Measurements from ENCODE around the gene FCRLA. TPM values are rescaled to one million over a fixed set of nuclear protein-coding genes. Genes with fewer than 3 reads are reported as not detected.
"Not testable (repeated sequence)": the region's sequence is repeated elsewhere in the genome, so short reads cannot be mapped to it uniquely, and the experiment has no call there.

The FCRLA gene
- polyA plus RNA-seq, 1 donor from 2014 or later: 445 TPM

DNA sequence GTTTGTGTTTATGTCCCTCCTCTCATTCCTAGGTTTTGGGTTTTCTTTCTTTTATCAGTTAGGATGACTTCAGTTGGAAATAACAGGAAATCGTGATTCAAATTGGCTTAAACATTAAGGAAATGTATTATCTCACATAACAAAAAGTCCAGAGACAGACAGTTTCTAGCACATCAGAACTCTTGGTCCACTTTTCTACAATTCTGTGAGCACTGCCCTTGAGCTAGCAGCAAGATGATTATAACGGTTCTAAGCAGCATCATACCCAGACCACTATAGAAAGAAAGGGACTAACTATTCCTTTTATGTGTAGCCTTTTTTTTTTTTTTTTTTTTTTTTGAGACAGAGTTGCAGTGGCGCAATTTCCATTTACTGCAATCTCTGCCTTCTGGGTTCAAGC lies 25.1 kb upstream of the FCRLA start:
- H3K4me3 Mint-ChIP-seq: no peak overlapping the region
- no peaks in the 10 kb centered on the region for H3K27me3 Mint-ChIP-seq
- peak overlapping the region in 1 of 3 donors; percentile 26 for H3K27ac Mint-ChIP-seq
- H3K4me1 Mint-ChIP-seq: peaks cover 0 to 4% (median 2%) of the 10 kb centered on the region in 3 donors
- no peaks in the 10 kb centered on the region for H3K9me3 Mint-ChIP-seq
- no peaks in the 10 kb centered on the region for H3K36me3 Mint-ChIP-seq

DNA sequence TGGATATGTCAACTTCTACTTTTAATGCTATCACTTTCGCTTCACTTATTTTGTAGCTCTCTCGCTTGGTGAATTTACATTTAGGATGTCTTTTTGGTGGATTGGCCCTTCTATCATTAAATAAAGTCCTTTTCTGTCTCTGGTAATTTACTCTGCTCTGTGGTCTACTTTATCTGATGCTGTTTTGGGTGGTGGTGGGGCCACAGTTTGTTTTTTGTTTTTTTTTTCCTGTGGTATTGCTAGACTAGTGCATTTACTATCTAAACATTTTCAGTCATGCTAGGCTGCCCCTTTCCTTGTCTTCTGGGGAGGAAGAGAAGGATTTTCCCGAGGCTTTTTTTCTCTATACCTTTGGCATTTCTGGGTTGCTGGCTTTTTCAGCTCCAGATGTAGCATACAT lies 18.1 kb upstream of the FCRLA start:
- no peaks in the 10 kb centered on the region for H3K27me3 Mint-ChIP-seq
- H3K9me3 Mint-ChIP-seq: no peaks in the 10 kb centered on the region
- peak overlapping the region in 2 of 4 donors; percentile 15 to 55 for H3K4me3 Mint-ChIP-seq
- peaks cover 2% of the 10 kb centered on the region for H3K36me3 Mint-ChIP-seq
- peak overlapping the region in 1 of 3 donors; percentile 36 for H3K27ac Mint-ChIP-seq
- peaks cover 6 to 8% (median 7%) of the 10 kb centered on the region in 3 donors for H3K4me1 Mint-ChIP-seq

DNA sequence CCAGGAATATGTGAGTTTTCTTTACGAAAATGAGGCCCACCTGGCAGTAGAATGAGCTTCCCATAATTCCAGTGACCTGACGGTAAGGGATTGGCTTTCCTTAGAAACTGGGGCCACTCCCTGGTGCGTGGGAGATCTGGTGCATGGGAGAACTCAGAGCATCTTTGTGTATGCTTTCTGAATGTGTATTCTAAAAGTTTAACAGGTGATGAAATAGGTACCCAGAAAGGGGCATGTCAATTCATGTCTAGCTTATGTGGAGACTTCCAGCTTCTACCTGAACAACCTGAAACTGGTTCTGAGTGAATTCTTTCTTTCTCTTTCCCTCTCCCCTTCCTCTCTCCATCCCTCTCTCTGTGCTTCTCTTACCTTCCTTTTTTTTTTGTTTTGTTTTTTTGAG lies 15.2 kb upstream of the FCRLA start:
- Mint-ChIP-seq H3K9me3 (peaks cover 0 to 8% (median 2%) of the 10 kb centered on the region in 3 donors), H3K4me1 (peaks cover 6 to 8% (median 7%) of the 10 kb centered on the region in 3 donors), H3K36me3 (peaks cover 4% of the 10 kb centered on the region), H3K4me3 (peak overlapping the region in 1 of 4 donors; percentile 72), H3K27me3 (no peaks in the 10 kb centered on the region), H3K27ac (no peak overlapping the region)

DNA sequence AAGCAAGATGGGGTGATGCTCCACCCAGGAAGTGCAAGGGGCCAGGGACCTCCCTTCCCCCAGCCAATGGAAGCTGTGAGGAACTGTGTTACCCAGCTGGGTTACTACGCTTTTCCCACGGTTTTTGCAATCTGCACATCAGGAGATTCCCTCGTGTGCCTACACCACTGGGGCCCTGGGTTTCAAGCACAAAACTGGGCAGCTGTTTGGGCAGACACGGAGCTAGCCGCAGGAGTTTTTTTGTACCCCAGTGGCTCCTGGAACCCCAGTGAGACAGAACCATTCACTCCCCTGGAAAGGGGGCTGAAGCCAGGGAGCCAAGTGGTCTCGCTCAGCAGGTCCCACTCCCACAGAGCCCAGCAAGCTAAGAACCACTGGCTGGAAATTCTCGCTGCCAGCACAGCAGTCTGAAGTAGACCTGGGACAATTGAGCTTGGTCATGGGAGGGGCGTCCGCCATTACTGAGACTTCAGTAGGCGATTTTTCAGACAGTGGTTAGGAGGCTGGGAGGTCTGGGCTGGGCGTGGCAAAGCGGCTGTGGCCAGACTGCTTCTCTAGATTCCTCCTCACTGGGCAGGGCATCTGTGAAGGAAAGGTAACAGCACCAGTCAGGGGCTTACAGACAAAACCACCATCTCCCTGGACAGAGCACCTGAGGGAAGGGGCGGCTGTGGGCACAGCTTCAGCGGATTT lies 13.9 kb upstream of the FCRLA start:
- not testable (repeated sequence) for H3K4me1 Mint-ChIP-seq, H3K9me3 Mint-ChIP-seq, H3K4me3 Mint-ChIP-seq, H3K27me3 Mint-ChIP-seq, H3K36me3 Mint-ChIP-seq, H3K27ac Mint-ChIP-seq

DNA sequence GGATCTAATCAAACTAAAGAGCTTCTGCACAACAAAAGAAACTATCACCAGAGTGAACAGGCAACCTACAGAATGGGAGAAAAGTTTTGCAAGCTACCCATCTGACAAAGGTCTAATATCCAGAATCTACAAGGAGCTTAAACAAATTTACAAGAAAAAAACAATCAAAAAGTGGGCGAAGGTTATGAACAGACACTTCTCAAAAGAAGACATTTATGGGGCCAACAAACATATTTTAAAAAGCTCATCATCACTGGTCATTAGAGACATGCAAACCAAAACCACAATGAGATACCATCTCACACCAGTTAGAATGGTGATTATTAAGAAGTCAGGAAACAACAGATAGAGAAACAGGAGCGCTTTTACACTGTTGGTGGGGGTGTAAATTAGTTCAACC lies 8.7 kb upstream of the FCRLA start:
- not testable (repeated sequence) for H3K9me3 Mint-ChIP-seq, H3K27ac Mint-ChIP-seq, H3K27me3 Mint-ChIP-seq, H3K4me1 Mint-ChIP-seq, H3K36me3 Mint-ChIP-seq, H3K4me3 Mint-ChIP-seq

DNA sequence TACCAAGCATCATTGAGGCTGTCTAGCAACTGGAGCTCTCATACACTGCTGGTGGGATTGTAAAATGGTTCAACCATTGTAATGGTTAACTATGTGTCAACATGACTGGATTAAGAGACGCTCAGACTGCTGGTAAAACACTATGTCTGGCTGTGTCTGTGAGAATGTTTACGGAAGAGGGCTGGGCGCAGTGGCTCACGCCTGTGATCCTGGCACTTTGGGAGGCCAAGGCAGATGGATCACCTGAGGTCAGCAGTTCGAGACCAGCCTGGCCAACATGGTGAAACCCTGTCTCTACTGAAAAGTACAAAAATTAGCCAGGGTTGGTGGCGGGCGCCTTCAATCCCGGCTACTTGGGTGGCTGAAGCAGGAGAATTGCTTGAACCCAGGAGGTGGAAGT lies 4.8 kb upstream of the FCRLA start:
- Mint-ChIP-seq H3K9me3 (no peaks in the 10 kb centered on the region), H3K27ac (no peak overlapping the region), H3K27me3 (no peaks in the 10 kb centered on the region), H3K4me1 (peaks cover 7 to 13% (median 8%) of the 10 kb centered on the region in 3 donors), H3K4me3 (peak overlapping the region in 1 of 4 donors; percentile 34), H3K36me3 (no peaks in the 10 kb centered on the region)

DNA sequence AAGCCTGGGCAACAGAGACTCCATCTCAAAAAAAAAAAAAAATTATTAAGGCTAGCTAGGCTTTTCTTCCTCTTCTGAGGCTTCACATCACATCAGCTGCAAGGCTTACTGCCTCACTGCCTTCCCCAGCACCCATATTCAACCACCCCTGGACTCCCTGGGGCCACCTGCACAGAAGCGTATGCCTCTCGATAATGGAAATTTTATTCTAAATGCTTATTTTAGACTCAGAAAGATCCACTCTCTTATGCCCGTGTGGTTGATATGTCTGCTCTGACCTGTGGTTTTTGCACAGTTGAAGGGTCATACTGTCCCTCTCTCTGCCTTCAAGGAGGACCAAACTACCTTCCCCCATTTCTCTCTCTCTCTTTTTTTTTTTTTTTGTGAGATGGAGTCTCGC lies 1.5 kb upstream of the FCRLA start:
- H3K4me3 Mint-ChIP-seq: peak overlapping the region; percentile 65 to 88 (median 76)
- H3K4me1 Mint-ChIP-seq: peaks cover 20 to 26% (median 22%) of the 10 kb centered on the region in 3 donors
- H3K36me3 Mint-ChIP-seq: no peaks in the 10 kb centered on the region
- peak overlapping the region in 1 of 3 donors; percentile 78 for H3K27ac Mint-ChIP-seq
- H3K27me3 Mint-ChIP-seq: no peaks in the 10 kb centered on the region
- H3K9me3 Mint-ChIP-seq: no peaks in the 10 kb centered on the region

DNA sequence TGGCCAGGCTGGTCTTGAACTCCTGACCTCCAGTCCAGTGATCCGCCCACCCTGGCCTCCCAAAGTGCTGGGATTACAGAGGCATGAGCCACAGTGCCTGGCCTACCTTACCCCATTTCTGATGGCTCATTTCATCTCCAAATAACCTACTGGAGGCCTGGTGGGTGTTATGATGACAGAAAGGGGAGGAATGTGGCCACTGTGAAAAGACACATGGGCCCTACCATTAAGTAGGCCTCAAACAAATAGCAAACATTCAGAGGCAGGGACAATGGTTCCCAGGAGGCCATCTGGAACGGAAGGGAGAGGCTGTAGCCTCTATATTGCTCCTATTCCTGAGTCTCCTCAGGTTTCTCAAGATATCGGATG lies 932 bp upstream of the FCRLA start:
- H3K4me1 Mint-ChIP-seq: peaks cover 22 to 26% (median 23%) of the 10 kb centered on the region in 3 donors
- H3K36me3 Mint-ChIP-seq: no peaks in the 10 kb centered on the region
- H3K9me3 Mint-ChIP-seq: no peaks in the 10 kb centered on the region
- no peaks in the 10 kb centered on the region for H3K27me3 Mint-ChIP-seq
- peak overlapping the region in 3 of 4 donors; percentile 65 to 88 (median 86) for H3K4me3 Mint-ChIP-seq
- peak overlapping the region in 1 of 3 donors; percentile 78 for H3K27ac Mint-ChIP-seq

DNA sequence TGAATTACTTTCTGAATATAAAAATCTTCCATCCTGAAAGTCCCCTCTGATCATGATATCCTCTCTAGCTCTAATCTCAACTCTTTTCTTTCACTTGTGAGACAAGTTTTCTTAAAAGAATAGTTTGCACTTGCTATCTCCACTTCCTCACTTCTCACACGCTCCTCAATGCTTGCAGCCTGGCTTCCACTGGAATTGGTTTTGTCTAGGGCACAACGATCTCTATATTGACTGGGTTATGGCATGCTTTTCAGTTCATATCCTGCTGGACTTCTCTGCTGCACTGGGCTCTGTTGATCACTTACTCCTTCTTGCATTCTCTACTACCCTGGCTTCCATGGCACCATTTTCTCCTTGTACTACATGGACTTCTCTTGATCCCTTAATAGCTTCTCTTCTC lies 474 bp downstream of the FCRLA start:
- Mint-ChIP-seq H3K4me3 (no peak overlapping the region), H3K4me1 (peaks cover 26% of the 10 kb centered on the region in 3 donors), H3K9me3 (no peaks in the 10 kb centered on the region), H3K27me3 (no peaks in the 10 kb centered on the region), H3K27ac (no peak overlapping the region), H3K36me3 (peaks cover 6% of the 10 kb centered on the region)

DNA sequence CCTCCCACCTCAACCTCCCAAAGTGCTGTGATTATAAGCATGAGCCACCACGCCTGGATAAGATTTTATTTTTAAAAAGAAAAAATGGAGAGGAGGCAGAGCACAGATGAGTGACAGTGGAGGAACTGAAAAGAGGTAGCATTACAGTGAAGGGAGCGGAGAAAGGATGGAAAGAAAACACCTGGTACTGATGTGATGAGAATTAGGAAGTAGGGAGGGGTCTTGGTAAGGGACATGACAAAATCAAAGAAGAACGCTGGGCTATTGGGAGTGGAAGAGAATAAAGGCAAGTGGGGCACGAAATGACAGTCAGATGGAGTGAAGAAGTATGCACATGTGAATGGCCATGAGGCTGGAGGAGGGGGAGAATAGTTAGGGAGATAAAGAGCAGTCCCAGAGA lies 2.3 kb downstream of the FCRLA start:
- Mint-ChIP-seq H3K27ac (peak overlapping the region in 2 of 3 donors; percentile 49 to 68), H3K27me3 (no peaks in the 10 kb centered on the region), H3K4me3 (peak overlapping the region; percentile 58 to 86 (median 75)), H3K9me3 (no peaks in the 10 kb centered on the region), H3K36me3 (peaks cover 10% of the 10 kb centered on the region), H3K4me1 (peaks cover 24 to 27% (median 26%) of the 10 kb centered on the region in 3 donors)

DNA sequence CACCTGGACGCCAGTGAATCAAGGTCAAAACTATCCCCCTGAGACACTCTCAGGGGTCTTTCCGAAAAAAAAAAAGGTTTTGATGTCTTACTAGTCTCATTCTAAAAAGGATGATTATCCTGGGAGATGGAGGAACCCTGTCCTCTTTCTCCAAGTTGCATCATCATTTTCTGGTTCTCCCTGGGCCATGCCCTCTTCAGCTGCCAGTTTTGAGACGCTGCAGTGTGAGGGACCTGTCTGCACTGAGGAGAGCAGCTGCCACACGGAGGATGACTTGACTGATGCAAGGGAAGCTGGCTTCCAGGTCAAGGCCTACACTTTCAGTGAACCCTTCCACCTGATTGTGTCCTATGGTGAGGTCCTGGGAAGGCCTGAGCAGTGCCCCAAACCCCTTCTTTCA lies 3.5 kb downstream of the FCRLA start:
- no peaks in the 10 kb centered on the region for H3K9me3 Mint-ChIP-seq
- peaks cover 14% of the 10 kb centered on the region for H3K36me3 Mint-ChIP-seq
- H3K4me3 Mint-ChIP-seq: peak overlapping the region in 3 of 4 donors; percentile 29 to 86 (median 58)
- no peak overlapping the region for H3K27ac Mint-ChIP-seq
- H3K27me3 Mint-ChIP-seq: no peaks in the 10 kb centered on the region
- peaks cover 20 to 22% (median 22%) of the 10 kb centered on the region in 3 donors for H3K4me1 Mint-ChIP-seq

DNA sequence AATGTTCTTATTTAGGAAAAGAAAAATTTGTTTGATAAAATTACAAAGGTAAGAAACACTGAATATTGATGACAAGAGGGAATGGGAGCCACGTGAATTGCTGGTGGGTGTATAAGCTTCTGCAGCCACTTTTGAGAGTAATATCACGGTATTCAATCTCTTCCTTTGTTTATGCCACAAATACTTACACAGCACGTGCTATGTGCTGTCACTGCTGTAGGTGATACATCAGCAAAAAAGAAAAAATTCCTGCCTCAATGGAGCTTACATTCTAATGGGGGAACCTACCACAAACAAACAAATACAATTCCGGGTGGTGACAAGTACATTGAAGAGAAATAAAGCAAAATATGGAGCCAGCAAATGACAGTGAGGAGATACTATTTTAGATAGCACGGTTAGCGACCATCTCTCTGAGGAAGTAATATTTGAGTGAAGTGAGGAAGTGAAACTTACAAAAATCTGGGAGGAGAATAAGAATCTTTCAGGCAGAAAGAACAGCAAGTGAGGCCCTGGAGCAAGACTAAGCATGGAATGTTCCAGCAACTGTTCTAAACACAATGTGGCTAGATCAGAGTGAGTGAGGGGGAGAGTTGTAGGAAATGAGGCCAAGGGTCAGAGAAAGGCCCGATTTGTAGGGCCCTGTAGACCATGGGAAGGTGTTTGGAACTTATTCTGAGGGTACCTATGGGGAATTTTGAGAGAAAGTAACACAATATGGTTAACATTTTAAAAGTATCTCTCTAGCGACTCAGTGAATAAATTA lies 11.7 kb downstream of the FCRLA start:
- H3K36me3 Mint-ChIP-seq: peaks cover 5% of the 10 kb centered on the region
- peaks cover 23 to 42% (median 32%) of the 10 kb centered on the region in 3 donors for H3K4me1 Mint-ChIP-seq
- peak overlapping the region; percentile 0 to 85 (median 44) for H3K27ac Mint-ChIP-seq
- H3K4me3 Mint-ChIP-seq: peak overlapping the region; percentile 3 to 76 (median 30)
- H3K9me3 Mint-ChIP-seq: no peaks in the 10 kb centered on the region
- no peaks in the 10 kb centered on the region for H3K27me3 Mint-ChIP-seq

DNA sequence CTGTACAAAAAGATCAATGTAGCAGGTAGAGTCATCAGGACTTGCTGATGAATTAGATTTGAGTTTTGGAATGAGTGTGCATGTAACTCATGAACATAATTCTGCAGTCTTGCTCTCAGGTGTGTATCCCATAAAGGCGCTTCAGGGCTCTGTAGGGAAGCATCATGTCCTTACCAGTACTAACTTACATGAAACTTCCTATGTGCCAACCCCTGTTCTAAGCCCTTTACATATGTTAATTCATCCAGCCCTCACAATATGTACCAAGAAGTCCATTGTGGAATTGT lies 12.2 kb downstream of the FCRLA start:
- peak overlapping the region in 3 of 4 donors; percentile 3 to 76 (median 43) for H3K4me3 Mint-ChIP-seq
- H3K27me3 Mint-ChIP-seq: no peaks in the 10 kb centered on the region
- H3K27ac Mint-ChIP-seq: peak overlapping the region; percentile 0 to 85 (median 44)
- H3K9me3 Mint-ChIP-seq: no peaks in the 10 kb centered on the region
- peaks cover 23 to 42% (median 32%) of the 10 kb centered on the region in 3 donors for H3K4me1 Mint-ChIP-seq
- peaks cover 5% of the 10 kb centered on the region for H3K36me3 Mint-ChIP-seq

DNA sequence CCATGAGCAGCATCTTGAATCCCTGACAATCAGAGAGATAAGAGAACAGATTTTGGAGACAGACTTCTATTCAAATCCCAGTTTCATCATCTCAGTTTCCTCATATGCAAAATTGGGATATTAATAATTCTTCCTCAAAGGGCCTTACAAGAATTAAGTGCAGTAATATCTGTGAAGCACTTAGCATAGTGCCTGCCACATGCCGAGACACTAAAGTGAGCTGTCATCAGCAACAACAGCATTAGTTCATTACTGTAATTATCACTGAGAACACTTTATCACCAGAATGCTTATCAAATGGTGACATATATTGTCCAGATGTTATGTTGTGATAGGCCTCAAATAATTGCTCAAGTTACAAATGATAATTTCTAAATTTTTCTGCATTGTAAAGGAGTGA lies 13.4 kb downstream of the FCRLA start:
- Mint-ChIP-seq H3K9me3 (no peaks in the 10 kb centered on the region), H3K27ac (no peak overlapping the region), H3K4me1 (peaks cover 23 to 46% (median 36%) of the 10 kb centered on the region in 3 donors), H3K36me3 (peaks cover 3% of the 10 kb centered on the region), H3K4me3 (peak overlapping the region in 1 of 4 donors; percentile 17), H3K27me3 (no peaks in the 10 kb centered on the region)

DNA sequence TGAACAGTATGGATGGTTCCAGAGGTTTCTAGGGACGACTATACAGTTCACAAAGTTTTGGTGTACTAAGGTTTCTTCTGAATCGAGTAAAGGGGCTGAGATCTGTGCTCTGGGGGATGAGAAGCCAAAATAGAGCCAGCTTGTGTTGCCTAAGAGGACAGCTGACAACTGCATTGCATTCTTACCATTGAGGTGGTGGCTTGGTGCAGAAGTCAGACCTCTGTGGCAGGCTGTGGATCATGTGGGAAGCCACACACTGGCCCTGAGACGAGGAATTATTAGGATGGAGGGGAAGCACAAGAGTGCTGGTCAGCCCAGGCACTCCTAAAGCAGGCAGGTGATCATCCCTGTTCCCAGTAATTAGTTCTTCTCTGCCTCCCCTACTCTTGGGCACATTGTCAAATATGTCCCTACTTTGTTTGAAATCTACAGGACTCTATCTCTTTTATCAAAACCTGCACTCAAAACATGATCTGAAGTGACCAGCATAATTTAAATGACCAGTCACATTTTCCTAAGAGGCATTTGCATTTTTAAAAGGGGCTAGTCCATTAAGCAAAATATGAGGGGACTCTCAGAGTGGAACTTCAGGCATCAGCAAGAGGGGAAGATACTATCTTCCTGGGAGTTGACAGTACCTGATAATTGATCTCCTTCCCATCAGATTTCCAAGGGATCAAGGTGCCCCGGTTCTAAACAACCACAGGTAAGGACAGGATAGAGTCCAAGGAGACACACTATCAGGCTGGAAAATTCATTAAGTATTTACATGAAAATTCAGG lies 14.1 kb downstream of the FCRLA start, which contains the start of gene FCRLB:
FCRLB (plus strand) TSS at position 589 of the 782 bp plus-strand sequence. CDS start 1,129 bp downstream, outside the sequence.
- Mint-ChIP-seq H3K36me3 (peaks cover 2% of the 10 kb centered on the region), H3K27ac (no peak within 1 kb of the TSS), H3K27me3 (no peaks in the 10 kb centered on the region), H3K4me1 (peaks cover 29 to 50% (median 42%) of the 10 kb centered on the region in 3 donors), H3K4me3 (peak within 1 kb of the TSS in 2 of 4 donors; percentile 11 to 30), H3K9me3 (no peaks in the 10 kb centered on the region)

Measured in IgD-negative memory B cell (primary cell).